Measurements from ENCODE around the gene ATP6V0A1.
"Not testable (repeated sequence)": the region's sequence is repeated elsewhere in the genome, so short reads cannot be mapped to it uniquely, and the experiment has no call there.

ATP6V0A1 gene

GRCh38 chr17:42475835-42476234 is 17.2 kb downstream of the ATP6V0A1 start:
- DNase-seq (ENCODE audit: low read depth in 3 of 3, low spot score in 1 of 3) = no peak

GRCh38 chr17:42476411-42476810 is 17.7 kb downstream of the ATP6V0A1 start:
- no peak for DNase-seq (ENCODE audit: low read depth in 3 of 3, low spot score in 1 of 3)

- DNase-seq (ENCODE audit: low read depth in 3 of 3, low spot score in 1 of 3) = no peak
Measured at GRCh38 chr17:42477173-42477572, 18.5 kb downstream of the ATP6V0A1 start.

- not testable (repeated sequence) for DNase-seq (ENCODE audit: low read depth in 3 of 3, low spot score in 1 of 3)
Measured at GRCh38 chr17:42477824-42478223, 19.1 kb downstream of the ATP6V0A1 start.

- DNase-seq (ENCODE audit: low read depth in 3 of 3, low spot score in 1 of 3) = peak; percentile 3 to 25 (median 25)
Measured at GRCh38 chr17:42484304-42484703, 25.6 kb downstream of the ATP6V0A1 start.

- no peak for DNase-seq (ENCODE audit: low read depth in 3 of 3, low spot score in 1 of 3)
Measured at GRCh38 chr17:42485680-42486079, 27.0 kb downstream of the ATP6V0A1 start.

- no peak for DNase-seq (ENCODE audit: low read depth in 3 of 3, low spot score in 1 of 3)
Measured at GRCh38 chr17:42488032-42488431, 29.4 kb downstream of the ATP6V0A1 start.

GRCh38 chr17:42493319-42493718 is 34.6 kb downstream of the ATP6V0A1 start:
- DNase-seq (ENCODE audit: low read depth in 3 of 3, low spot score in 1 of 3) = no peak

GRCh38 chr17:42494673-42495072 is 36.0 kb downstream of the ATP6V0A1 start:
- no peak for DNase-seq (ENCODE audit: low read depth in 3 of 3, low spot score in 1 of 3)

- DNase-seq (ENCODE audit: low read depth in 3 of 3, low spot score in 1 of 3) = no peak
Measured at GRCh38 chr17:42498828-42499227, 40.1 kb downstream of the ATP6V0A1 start.

- DNase-seq (ENCODE audit: low read depth in 3 of 3, low spot score in 1 of 3) = no peak
Measured at GRCh38 chr17:42502091-42502490, 43.4 kb downstream of the ATP6V0A1 start.

GRCh38 chr17:42502926-42503325 is 44.2 kb downstream of the ATP6V0A1 start:
- DNase-seq (ENCODE audit: low read depth in 3 of 3, low spot score in 1 of 3) = no peak

GRCh38 chr17:42507671-42508070 is 49.0 kb downstream of the ATP6V0A1 start:
- DNase-seq (ENCODE audit: low read depth in 3 of 3, low spot score in 1 of 3) = no peak

GRCh38 chr17:42508426-42509165 is 49.9 kb downstream of the ATP6V0A1 start:
- no peak for DNase-seq (ENCODE audit: low read depth in 3 of 3, low spot score in 1 of 3)

- no peak for DNase-seq (ENCODE audit: low read depth in 3 of 3, low spot score in 1 of 3)
Measured at GRCh38 chr17:42509409-42509808, 50.7 kb downstream of the ATP6V0A1 start.

GRCh38 chr17:42509841-42510240 is 51.2 kb downstream of the ATP6V0A1 start:
- DNase-seq (ENCODE audit: low read depth in 3 of 3, low spot score in 1 of 3) = no peak

GRCh38 chr17:42512246-42512645 is 53.6 kb downstream of the ATP6V0A1 start:
- no peak for DNase-seq (ENCODE audit: low read depth in 3 of 3, low spot score in 1 of 3)

- no peak for DNase-seq (ENCODE audit: low read depth in 3 of 3, low spot score in 1 of 3)
Measured at GRCh38 chr17:42512733-42513251, 54.1 kb downstream of the ATP6V0A1 start.

GRCh38 chr17:42513686-42514085 is 55.0 kb downstream of the ATP6V0A1 start:
- DNase-seq (ENCODE audit: low read depth in 3 of 3, low spot score in 1 of 3) = no peak

GRCh38 chr17:42514279-42514678 is 55.6 kb downstream of the ATP6V0A1 start:
- no peak for DNase-seq (ENCODE audit: low read depth in 3 of 3, low spot score in 1 of 3)

- DNase-seq (ENCODE audit: low read depth in 3 of 3, low spot score in 1 of 3) = no peak
Measured at GRCh38 chr17:42514867-42515266, 56.2 kb downstream of the ATP6V0A1 start.

- peak; percentile 33 to 77 (median 65) for DNase-seq (ENCODE audit: low read depth in 3 of 3, low spot score in 1 of 3)
Measured at GRCh38 chr17:42517516-42517915, 58.8 kb downstream of the ATP6V0A1 start.
